Stimulated activated memory B cell treated with anti-CD40 and anti-IgM and Interleukin-4, amounts not matched to agents 10 μg/mL and 1 μg/mL and 100 μg/mL, for 72 hours (primary cell): Measurements from ENCODE around the gene GFRA4.
A peak's percentile ranks its signal among the peaks of the same experiment; 100 is the strongest.

Source experiments
- ATAC-seq: fragments of 150-1000 bp; cut with Tn5 transposase; 2 replicates; pipeline ENCODE4 v1.10.0; 2021
- H3K27ac Mint-ChIP-seq: one replicate; pipeline ENCODE4 v1.8.0; 2022; ENCODE audit warnings: mild to moderate bottlenecking, mixed read lengths
- H3K27me3 Mint-ChIP-seq: one replicate; pipeline ENCODE4 v1.8.0; 2022; ENCODE audit warnings: mixed read lengths
- H3K36me3 Mint-ChIP-seq: one replicate; pipeline ENCODE4 v1.8.0; 2022; ENCODE audit warnings: mixed read lengths
- H3K4me1 Mint-ChIP-seq: one replicate; pipeline ENCODE4 v1.8.0; 2022; ENCODE audit warnings: mixed read lengths
- H3K4me3 Mint-ChIP-seq: one replicate; pipeline ENCODE4 v1.8.0; 2022; ENCODE audit warnings: mild to moderate bottlenecking, moderate library complexity, mixed read lengths
- H3K9me3 Mint-ChIP-seq: one replicate; pipeline ENCODE4 v1.8.0; 2022; ENCODE audit warnings: mixed read lengths

Gene GFRA4

GRCh38 chr20:3654326-3655130 is 8.7 kb downstream of the GFRA4 start:
- no peak overlapping the region for H3K27ac Mint-ChIP-seq
- H3K36me3 Mint-ChIP-seq = peaks cover 20% of the 10 kb centered on the region
- no peak overlapping the region for H3K4me3 Mint-ChIP-seq
- peaks cover 19% of the 10 kb centered on the region for H3K4me1 Mint-ChIP-seq
- H3K27me3 Mint-ChIP-seq = peaks cover 9% of the 10 kb centered on the region
- peaks cover 6% of the 10 kb centered on the region for H3K9me3 Mint-ChIP-seq
- no peak for ATAC-seq

DNA sequence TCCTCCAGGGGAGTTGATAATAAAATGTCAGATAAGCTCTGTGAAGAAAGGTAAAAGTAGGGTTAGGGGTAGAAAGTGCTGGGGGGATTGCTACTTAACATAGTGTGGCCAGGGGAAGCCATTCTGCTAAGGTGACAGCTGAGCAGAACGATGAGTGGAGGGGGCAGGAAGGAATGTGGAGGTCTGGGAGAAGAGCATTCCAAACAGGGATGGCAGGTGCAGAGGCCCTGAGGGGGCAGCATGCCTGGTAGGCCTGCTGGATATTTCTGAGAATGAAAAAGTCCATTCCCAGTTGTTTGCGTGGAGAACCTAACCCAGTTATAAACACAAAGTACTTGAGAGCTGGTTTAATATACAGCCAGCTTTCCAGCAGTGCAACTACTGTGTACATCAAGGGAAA is 9.3 kb downstream of the GFRA4 start:
- H3K27me3 Mint-ChIP-seq = peaks cover 3% of the 10 kb centered on the region
- peaks cover 6% of the 10 kb centered on the region for H3K9me3 Mint-ChIP-seq
- H3K4me3 Mint-ChIP-seq = no peak overlapping the region
- no peak overlapping the region for H3K27ac Mint-ChIP-seq
- H3K4me1 Mint-ChIP-seq = peaks cover 13% of the 10 kb centered on the region
- ATAC-seq = no peak
- H3K36me3 Mint-ChIP-seq = peaks cover 26% of the 10 kb centered on the region

- H3K4me3 Mint-ChIP-seq = no peak overlapping the region
- peaks cover 6% of the 10 kb centered on the region for H3K9me3 Mint-ChIP-seq
- H3K27me3 Mint-ChIP-seq = no peaks in the 10 kb centered on the region
- no peak overlapping the region for H3K27ac Mint-ChIP-seq
- ATAC-seq = no peak
- peaks cover 34% of the 10 kb centered on the region for H3K36me3 Mint-ChIP-seq
- peaks cover 8% of the 10 kb centered on the region for H3K4me1 Mint-ChIP-seq
Measured at GRCh38 chr20:3652676-3653596, 10.3 kb downstream of the GFRA4 start.

DNA sequence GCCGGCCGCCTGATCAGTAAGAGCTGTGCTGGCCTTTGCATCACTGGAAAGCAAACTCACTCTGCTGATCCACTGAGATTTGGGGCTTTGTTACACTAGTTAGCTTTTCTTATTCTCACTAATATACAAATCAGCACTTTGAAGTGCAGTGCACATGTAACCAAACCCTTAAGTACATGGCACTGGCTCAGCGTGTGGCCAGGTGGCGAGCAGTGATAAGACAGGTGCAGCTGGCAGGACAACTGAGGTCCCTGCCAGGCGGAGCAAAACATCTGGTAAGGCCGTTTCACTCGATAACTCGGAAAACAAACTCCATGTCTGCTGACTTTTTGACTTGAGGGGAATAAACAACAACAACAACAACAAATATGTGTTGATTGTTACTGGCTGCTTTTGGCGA is 11.0 kb downstream of the GFRA4 start:
- Mint-ChIP-seq H3K4me1 (peaks cover 8% of the 10 kb centered on the region), H3K27me3 (no peaks in the 10 kb centered on the region), H3K4me3 (no peak overlapping the region), H3K27ac (no peak overlapping the region), H3K9me3 (peaks cover 6% of the 10 kb centered on the region), H3K36me3 (peaks cover 39% of the 10 kb centered on the region)
- no peak for ATAC-seq

DNA sequence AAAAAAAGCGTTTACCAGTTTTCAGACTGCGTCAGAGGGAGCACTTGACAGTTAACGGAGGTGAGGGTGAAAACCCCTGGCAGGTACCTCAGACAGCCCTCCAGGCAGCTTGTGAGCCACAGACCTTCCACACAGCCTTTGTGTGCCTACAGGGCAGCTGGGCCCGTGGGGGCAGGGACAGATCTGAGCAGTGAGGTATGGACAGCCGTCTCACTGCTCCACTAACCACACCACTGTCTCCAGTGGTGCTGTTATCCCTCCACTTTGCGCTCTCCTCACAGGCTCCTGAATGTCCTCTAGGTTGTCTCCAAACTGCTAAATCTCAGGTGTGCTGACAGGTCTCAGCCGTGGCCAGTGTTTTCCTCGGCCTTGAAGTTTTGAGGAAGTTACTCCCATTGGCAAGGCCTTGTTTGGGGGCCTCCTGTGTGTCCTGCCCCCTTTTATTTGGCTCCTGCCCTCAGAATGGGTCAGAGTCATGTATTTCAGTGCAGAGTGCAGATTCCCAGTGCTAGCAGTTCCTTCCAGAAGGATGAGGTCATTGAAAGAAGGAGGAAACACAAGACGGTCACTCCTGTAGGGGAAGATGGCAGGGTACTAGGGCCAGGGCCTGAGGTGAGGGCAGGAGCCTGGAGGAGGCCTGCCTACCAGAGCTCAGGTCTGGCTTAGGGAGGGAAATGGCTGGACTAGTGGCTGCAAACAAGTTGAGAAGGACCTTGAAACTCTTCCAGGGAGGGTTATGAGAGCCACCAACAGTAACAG is 11.8 kb downstream of the GFRA4 start:
- no peak overlapping the region for H3K4me3 Mint-ChIP-seq
- H3K27me3 Mint-ChIP-seq = no peaks in the 10 kb centered on the region
- H3K9me3 Mint-ChIP-seq = peaks cover 6% of the 10 kb centered on the region
- peaks cover 46% of the 10 kb centered on the region for H3K36me3 Mint-ChIP-seq
- ATAC-seq = peak; percentile 39
- no peak overlapping the region for H3K27ac Mint-ChIP-seq
- peaks cover 8% of the 10 kb centered on the region for H3K4me1 Mint-ChIP-seq

GRCh38 chr20:3648951-3649350 is 14.2 kb downstream of the GFRA4 start:
- no peak for ATAC-seq
- Mint-ChIP-seq H3K9me3 (peaks cover 5% of the 10 kb centered on the region), H3K36me3 (peaks cover 66% of the 10 kb centered on the region), H3K27me3 (no peaks in the 10 kb centered on the region), H3K4me3 (no peak overlapping the region), H3K4me1 (peaks cover 8% of the 10 kb centered on the region), H3K27ac (no peak overlapping the region)

DNA sequence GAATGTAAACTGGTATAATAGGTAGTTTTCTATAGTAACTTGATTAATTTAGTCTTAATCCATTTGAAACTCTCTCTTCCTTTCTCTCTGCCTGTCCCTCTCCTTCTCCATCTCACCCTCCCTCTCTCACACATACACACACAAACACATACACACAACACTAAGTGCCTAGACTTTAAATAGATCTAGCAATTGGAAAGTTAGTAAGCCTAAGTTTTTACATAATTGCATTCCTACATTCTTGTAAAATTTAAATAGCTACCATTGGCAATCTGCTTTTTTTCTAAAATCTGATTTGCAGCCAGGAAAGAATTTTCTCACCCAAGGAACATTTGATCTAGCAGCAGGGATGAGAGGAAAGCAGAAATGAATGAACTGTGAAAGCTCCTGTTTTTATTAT is 15.7 kb downstream of the GFRA4 start:
- H3K27me3 Mint-ChIP-seq = no peaks in the 10 kb centered on the region
- H3K9me3 Mint-ChIP-seq = peaks cover 2% of the 10 kb centered on the region
- H3K4me1 Mint-ChIP-seq = peaks cover 8% of the 10 kb centered on the region
- ATAC-seq = no peak
- H3K4me3 Mint-ChIP-seq = no peak overlapping the region
- H3K36me3 Mint-ChIP-seq = peaks cover 66% of the 10 kb centered on the region
- H3K27ac Mint-ChIP-seq = no peak overlapping the region

GRCh38 chr20:3646651-3647050 is 16.5 kb downstream of the GFRA4 start:
- no peak overlapping the region for H3K4me3 Mint-ChIP-seq
- peaks cover 69% of the 10 kb centered on the region for H3K36me3 Mint-ChIP-seq
- no peaks in the 10 kb centered on the region for H3K27me3 Mint-ChIP-seq
- ATAC-seq = no peak
- no peaks in the 10 kb centered on the region for H3K9me3 Mint-ChIP-seq
- H3K27ac Mint-ChIP-seq = no peak overlapping the region
- peaks cover 4% of the 10 kb centered on the region for H3K4me1 Mint-ChIP-seq

GRCh38 chr20:3646067-3646440 is 17.1 kb downstream of the GFRA4 start:
- Mint-ChIP-seq H3K27me3 (no peaks in the 10 kb centered on the region), H3K4me1 (no peaks in the 10 kb centered on the region), H3K36me3 (peaks cover 75% of the 10 kb centered on the region), H3K27ac (no peak overlapping the region), H3K9me3 (no peaks in the 10 kb centered on the region), H3K4me3 (no peak overlapping the region)
- no peak for ATAC-seq

- no peaks in the 10 kb centered on the region for H3K27me3 Mint-ChIP-seq
- peaks cover 81% of the 10 kb centered on the region for H3K36me3 Mint-ChIP-seq
- H3K4me3 Mint-ChIP-seq = no peak overlapping the region
- H3K4me1 Mint-ChIP-seq = no peaks in the 10 kb centered on the region
- H3K9me3 Mint-ChIP-seq = no peaks in the 10 kb centered on the region
- H3K27ac Mint-ChIP-seq = no peak overlapping the region
- ATAC-seq = no peak
Measured at GRCh38 chr20:3645309-3646066, 17.7 kb downstream of the GFRA4 start.

- no peak for ATAC-seq
- peaks cover 54% of the 10 kb centered on the region for H3K36me3 Mint-ChIP-seq
- peaks cover 3% of the 10 kb centered on the region for H3K9me3 Mint-ChIP-seq
- H3K4me3 Mint-ChIP-seq = no peak overlapping the region
- H3K4me1 Mint-ChIP-seq = no peaks in the 10 kb centered on the region
- H3K27me3 Mint-ChIP-seq = no peaks in the 10 kb centered on the region
- H3K27ac Mint-ChIP-seq = no peak overlapping the region
Measured at GRCh38 chr20:3640259-3640658, 22.9 kb downstream of the GFRA4 start.

GRCh38 chr20:3635346-3635745 is 27.9 kb downstream of the GFRA4 start:
- Mint-ChIP-seq H3K4me1 (no peaks in the 10 kb centered on the region), H3K4me3 (no peak overlapping the region), H3K36me3 (peaks cover 36% of the 10 kb centered on the region), H3K9me3 (peaks cover 2% of the 10 kb centered on the region), H3K27ac (no peak overlapping the region), H3K27me3 (no peaks in the 10 kb centered on the region)
- ATAC-seq = no peak

DNA sequence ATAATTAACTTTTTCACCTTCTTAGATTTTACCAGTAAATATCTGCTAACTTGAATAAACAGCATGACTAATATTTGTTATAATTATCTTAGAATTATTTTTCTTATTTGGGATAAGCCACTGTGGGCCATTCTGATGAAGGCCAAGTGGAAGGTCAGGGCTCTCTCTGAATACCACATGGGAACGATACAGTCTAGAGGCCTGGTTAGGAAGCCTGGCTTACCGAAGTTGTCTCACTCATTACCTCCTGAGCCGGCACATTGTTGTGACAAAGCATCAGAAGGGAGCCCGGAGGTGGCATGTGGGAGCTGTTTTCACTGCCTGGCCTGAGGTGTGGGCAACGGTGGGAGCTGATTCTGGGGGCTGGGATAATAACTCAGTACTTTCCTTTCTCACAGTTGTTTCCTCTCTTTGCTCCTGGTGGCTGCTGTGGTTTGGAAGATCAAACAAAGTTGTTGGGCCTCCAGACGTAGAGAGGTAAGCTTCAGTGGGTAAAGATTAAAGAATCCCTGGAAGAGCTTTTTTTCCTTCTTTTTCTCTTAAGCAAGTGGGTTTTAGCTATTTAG is 29.2 kb downstream of the GFRA4 start:
- Mint-ChIP-seq H3K4me3 (no peak overlapping the region), H3K27me3 (no peaks in the 10 kb centered on the region), H3K4me1 (no peaks in the 10 kb centered on the region), H3K36me3 (peaks cover 28% of the 10 kb centered on the region), H3K27ac (no peak overlapping the region), H3K9me3 (no peaks in the 10 kb centered on the region)
- no peak for ATAC-seq

DNA sequence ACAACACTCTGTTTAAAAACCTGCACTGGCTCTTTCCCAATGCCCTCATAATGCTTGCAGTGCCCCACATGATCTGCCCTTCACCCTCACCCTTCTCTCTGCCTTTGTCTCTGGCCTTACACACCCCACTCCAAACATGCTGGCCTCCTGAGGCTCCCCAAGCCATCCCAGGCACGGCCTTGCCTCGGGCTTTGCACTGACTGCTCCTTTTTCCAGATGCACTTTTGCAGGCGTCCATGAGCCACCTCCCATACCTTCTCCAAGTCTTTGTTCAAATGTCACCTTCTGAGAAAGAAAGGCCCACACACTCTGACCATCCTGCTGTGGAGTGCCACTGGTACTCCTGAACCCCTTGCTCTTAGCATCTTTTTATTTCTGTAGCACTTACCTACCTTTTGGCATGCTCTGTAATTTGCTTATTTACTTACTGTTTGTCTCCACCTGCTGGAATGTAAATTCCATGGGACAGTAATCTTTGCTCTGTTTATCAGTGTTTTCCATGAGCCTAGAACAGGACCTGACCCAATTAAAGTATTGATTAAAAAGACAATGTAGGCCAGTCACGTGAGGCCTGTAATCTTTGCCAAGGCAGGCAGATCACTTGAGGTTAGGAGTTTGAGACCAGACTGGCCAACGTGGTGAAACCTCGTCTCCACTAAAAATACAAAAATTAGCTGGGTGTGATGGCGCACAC is 30.7 kb downstream of the GFRA4 start:
- H3K27ac Mint-ChIP-seq = no peak overlapping the region
- no peak overlapping the region for H3K4me3 Mint-ChIP-seq
- ATAC-seq = no peak
- peaks cover 37% of the 10 kb centered on the region for H3K36me3 Mint-ChIP-seq
- H3K4me1 Mint-ChIP-seq = no peaks in the 10 kb centered on the region
- no peaks in the 10 kb centered on the region for H3K9me3 Mint-ChIP-seq
- H3K27me3 Mint-ChIP-seq = no peaks in the 10 kb centered on the region
